Measurements from ENCODE around the gene IMPA2.

DNA sequence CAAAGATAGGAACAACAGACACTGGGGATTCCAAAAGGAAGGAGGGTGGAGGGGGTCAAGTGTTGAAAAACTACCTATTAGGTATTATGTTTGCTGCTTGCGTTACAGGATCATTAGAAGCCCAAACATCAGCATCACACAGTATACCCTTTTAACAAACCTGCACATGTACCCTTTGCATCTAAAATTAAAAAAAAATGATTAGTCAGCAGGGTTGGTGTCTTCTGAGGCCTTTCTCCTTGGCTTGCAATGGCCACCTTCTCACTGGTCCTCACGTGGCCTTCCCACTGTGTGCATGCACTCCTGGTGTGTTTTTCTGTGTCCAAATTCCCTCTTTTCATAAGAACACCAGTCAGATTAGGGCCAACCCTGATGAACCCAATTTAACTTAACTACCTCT, 5.6 kb upstream of the IMPA2 start:
- TF ChIP-seq EZH2 (IDR thresholded peaks at IDR 0.05) (no peak), EZH2phosphoT487 (IDR thresholded peaks at IDR 0.05) (no peak)
- TF ChIP-seq, protein P1, sequence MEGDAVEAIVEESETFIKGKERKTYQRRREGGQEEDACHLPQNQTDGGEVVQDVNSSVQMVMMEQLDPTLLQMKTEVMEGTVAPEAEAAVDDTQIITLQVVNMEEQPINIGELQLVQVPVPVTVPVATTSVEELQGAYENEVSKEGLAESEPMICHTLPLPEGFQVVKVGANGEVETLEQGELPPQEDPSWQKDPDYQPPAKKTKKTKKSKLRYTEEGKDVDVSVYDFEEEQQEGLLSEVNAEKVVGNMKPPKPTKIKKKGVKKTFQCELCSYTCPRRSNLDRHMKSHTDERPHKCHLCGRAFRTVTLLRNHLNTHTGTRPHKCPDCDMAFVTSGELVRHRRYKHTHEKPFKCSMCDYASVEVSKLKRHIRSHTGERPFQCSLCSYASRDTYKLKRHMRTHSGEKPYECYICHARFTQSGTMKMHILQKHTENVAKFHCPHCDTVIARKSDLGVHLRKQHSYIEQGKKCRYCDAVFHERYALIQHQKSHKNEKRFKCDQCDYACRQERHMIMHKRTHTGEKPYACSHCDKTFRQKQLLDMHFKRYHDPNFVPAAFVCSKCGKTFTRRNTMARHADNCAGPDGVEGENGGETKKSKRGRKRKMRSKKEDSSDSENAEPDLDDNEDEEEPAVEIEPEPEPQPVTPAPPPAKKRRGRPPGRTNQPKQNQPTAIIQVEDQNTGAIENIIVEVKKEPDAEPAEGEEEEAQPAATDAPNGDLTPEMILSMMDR (IDR thresholded peaks at IDR 0.05): no peak

Measured in neural progenitor cell (in vitro differentiated cells).